PFSK-1 (cell line): ENCODE measurements around the gene UTP3.

Experiments used
- FOXP2 ChIP-seq: optimal IDR thresholded peaks from 2 replicates; pipeline ENCODE3; 2011; ENCODE audit warnings: borderline replicate concordance, control low read depth, inconsistent platforms; ENCODE audit not compliant: insufficient read depth; ENCODE audit errors: extremely low read length, extremely low read depth
- POLR2AphosphoS5 ChIP-seq: IDR thresholded peaks from 2 replicates; pipeline ENCODE4 v1.6.1; 2012; ENCODE audit warnings: low read depth, mild to moderate bottlenecking, control low read depth, low read length, moderate library complexity
- SIN3A ChIP-seq: IDR thresholded peaks from 2 replicates; pipeline ENCODE4 v1.6.1; 2012; ENCODE audit warnings: mild to moderate bottlenecking, low read length, moderate library complexity, borderline replicate concordance; ENCODE audit not compliant: insufficient read depth
- TAF1 ChIP-seq: IDR thresholded peaks from 2 replicates; pipeline ENCODE4 v1.6.1; 2012; ENCODE audit warnings: low read length, control low read depth, borderline replicate concordance; ENCODE audit not compliant: insufficient read depth
- TF ChIP-seq, protein P1 (sequence below), 2 experiments: IDR thresholded peaks; 2 replicates each; pipeline versions ENCODE4 v1.6.1 to v1.8.0; 2011 to 2012; ENCODE audit warnings: low read depth in 2 of 2, low read length in 2 of 2, control low read depth in 1 of 2, inconsistent platforms in 1 of 2, mild to moderate bottlenecking in 1 of 2, moderate library complexity in 1 of 2; ENCODE audit not compliant: insufficient read depth in 1 of 2

The UTP3 gene

DNA sequence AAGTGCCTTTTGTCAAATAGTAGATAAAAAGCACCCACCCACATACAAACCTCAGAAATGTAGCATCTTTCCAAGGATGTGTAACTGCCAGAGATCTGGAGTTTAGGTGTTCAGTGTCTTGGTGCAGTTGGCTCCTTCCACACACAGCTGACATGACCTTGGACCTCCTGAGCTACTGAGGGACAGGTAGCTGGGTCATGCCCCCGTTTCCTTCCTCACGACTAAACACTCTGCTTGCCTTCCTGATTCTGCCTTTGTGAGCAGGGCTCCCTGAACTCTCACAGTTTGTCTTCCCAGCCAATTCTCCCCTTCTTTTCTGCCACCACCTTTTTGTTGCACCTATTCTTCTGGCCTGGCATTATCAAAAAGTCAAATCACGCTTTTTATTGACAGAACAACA, 23.3 kb downstream of the UTP3 start:
- TF ChIP-seq TAF1 (no peak), SIN3A (no peak)

DNA sequence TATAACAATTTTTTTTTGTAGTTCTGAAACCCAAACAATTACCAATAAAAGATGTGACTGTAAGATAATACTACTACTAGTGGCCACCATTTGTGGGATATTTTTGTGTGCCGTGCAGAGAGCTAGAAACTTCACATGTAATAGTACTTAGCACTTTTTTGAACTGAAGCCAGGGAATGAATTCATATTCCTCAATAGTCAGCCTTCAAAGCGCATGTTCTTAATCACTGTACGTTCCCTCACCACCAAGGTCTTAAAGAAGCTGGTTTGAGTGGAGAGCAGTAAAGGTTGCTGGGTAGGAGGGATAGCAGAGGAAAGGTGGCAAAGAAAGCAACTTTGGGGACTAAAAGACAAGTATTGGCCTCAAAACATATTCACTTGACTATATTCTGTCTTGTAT, 23.8 kb downstream of the UTP3 start:
- TF ChIP-seq POLR2AphosphoS5 = no peak

DNA sequence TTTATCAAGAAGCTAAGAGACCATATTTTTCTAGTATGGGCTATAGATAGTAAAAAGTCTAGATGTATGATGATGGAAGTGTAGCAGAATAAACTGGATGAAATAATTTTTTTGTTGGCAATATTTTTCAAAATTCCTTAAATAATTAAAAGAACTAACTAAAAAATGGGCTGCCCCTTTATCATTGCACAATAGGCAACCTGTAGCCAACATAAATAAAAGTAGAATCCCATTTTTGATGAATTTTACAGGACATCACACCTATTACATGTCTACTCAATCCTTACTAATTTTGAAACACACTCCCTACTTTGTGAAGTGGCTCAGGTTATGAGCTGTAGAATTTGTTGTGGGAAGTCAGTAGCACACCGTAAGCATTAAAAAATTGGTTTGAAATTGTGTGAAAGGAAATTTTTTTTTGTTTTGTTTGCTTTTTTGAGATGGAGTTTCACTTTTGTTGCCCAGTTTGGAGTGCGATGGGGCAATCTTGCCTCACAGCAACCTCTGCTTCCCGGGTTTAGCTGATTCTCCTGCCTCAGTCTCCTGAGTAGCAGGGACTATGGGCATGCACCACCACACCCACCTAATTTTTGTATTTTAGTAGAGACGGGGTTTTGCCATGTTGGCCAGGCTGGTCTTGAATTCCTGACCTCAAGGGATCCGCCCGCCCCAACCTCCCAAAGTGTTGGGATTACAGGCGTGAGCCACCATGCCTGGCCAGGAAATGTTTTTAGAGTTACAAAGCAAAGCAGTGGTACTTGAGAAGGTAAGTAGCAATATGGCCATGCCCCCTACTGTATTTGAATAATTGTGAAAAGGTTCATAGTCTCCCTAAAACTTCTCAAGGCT, 24.5 kb downstream of the UTP3 start:
- no peak for TF ChIP-seq POLR2AphosphoS5
- no peak for TF ChIP-seq SIN3A
- no peak for TF ChIP-seq TAF1
- TF ChIP-seq, protein P1, sequence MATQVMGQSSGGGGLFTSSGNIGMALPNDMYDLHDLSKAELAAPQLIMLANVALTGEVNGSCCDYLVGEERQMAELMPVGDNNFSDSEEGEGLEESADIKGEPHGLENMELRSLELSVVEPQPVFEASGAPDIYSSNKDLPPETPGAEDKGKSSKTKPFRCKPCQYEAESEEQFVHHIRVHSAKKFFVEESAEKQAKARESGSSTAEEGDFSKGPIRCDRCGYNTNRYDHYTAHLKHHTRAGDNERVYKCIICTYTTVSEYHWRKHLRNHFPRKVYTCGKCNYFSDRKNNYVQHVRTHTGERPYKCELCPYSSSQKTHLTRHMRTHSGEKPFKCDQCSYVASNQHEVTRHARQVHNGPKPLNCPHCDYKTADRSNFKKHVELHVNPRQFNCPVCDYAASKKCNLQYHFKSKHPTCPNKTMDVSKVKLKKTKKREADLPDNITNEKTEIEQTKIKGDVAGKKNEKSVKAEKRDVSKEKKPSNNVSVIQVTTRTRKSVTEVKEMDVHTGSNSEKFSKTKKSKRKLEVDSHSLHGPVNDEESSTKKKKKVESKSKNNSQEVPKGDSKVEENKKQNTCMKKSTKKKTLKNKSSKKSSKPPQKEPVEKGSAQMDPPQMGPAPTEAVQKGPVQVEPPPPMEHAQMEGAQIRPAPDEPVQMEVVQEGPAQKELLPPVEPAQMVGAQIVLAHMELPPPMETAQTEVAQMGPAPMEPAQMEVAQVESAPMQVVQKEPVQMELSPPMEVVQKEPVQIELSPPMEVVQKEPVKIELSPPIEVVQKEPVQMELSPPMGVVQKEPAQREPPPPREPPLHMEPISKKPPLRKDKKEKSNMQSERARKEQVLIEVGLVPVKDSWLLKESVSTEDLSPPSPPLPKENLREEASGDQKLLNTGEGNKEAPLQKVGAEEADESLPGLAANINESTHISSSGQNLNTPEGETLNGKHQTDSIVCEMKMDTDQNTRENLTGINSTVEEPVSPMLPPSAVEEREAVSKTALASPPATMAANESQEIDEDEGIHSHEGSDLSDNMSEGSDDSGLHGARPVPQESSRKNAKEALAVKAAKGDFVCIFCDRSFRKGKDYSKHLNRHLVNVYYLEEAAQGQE (IDR thresholded peaks at IDR 0.05; ENCODE audit: insufficient read depth in 1 of 2, low read depth in 2 of 2, low read length in 2 of 2) = no peak
- TF ChIP-seq FOXP2 = no peak

DNA sequence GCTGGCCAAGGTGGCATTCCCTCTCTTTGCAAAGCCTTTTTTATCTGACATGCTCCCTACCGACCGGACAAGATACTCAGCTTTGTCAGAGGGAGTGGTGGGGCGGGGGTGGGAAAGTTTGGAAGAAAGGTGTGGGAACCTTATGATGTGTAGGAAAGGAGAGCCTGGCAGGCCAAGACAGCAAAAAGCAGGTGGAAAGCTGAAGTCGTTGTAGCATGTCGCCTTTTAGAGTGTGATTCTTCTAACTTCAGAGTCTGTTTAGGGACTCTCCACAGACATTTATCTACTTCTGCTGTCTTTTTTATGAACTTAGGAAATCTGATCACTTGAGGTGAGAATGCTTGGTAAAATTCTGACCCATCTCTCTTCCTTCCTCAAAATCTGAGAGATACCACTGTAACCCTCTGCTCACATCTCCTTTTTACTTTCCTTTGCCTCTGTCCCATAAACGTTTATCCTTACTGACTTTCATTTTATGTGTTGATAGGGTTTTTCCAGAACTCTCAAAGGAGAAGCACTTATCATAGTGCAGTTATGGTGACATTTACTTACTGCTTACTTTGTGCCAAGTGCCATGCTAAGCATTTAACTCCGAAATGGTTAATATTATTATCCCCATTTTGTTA, 25.2 kb downstream of the UTP3 start:
- TF ChIP-seq FOXP2 = no peak
- TF ChIP-seq, protein P1 (IDR thresholded peaks at IDR 0.05; ENCODE audit: insufficient read depth in 1 of 2, low read depth in 2 of 2, low read length in 2 of 2) = no peak
- TF ChIP-seq POLR2AphosphoS5 = no peak
- no peak for TF ChIP-seq TAF1

DNA sequence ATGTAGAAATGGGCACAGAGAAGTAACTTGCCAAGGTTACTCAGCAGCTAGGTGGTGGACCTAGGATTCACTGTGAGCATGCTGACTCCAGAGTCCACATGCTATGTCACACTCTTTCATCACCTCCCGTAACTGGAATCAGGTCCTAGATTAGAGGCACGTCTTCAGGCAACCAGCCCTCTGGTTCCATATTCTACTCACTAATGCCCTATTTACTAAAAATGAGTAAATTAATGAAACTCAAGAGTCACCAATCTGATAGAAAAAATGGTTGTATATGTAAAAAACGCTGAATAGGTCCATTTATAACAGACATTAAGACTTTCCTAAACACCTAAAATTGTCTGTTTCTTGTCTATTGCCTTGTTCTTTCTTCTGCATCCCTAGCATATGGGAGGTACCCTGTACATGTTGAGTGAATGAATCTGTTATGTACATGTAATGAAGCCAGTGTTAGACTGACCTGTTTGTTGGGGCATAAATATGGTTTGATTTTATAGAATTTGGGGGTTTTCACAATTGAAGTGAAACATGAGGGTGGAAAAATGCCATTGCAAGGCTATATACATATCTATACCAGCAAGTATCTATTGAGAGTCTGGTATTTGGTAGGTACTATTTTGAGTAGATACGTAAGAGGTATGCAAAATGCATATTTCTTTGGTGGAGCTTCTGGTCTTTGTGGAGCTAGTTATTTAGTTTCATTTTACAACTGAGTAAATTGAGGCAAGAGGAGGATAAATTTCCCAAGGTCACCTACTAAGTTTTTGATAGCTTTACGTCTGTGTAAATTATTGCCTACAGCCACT, 26.0 kb downstream of the UTP3 start:
- TF ChIP-seq TAF1 (no peak), SIN3A (no peak), POLR2AphosphoS5 (no peak), FOXP2 (no peak)
- TF ChIP-seq, protein P1 (IDR thresholded peaks at IDR 0.05; ENCODE audit: insufficient read depth in 1 of 2, low read depth in 2 of 2, low read length in 2 of 2) = no peak

DNA sequence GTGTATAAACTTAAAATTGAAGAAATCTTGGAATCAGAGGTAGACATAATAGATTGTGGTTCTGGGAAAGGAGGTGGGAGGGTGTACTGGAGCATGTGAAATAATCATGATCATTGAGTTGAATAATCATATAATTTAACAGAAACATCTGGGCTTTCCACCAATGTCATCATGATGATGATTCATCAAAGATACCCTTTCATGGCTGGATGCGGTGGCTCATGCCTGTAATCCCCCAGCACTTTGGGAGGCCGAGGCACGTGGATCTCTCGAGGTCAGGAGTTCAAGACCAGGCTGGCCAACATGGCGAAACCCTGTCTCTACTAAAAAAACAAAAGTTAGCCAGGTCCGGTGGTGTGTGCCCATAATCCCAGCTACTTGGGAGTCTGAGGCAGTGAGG, 26.8 kb downstream of the UTP3 start:
- no peak for TF ChIP-seq TAF1
- TF ChIP-seq SIN3A = no peak
- no peak for TF ChIP-seq POLR2AphosphoS5
- no peak for TF ChIP-seq FOXP2
- TF ChIP-seq, protein P1 (IDR thresholded peaks at IDR 0.05; ENCODE audit: insufficient read depth in 1 of 2, low read depth in 2 of 2, low read length in 2 of 2) = no peak
